GM19239 (cell line): ENCODE data around the gene SYCP2L.
"Not testable (repeated sequence)": the region's sequence is repeated elsewhere in the genome, so short reads cannot be mapped to it uniquely, and the experiment has no call there.

ENCODE experiments used
- DNase-seq: peaks from one replicate; pipeline ENCODE4 v3.0.0; 2011; ENCODE audit warnings: low spot score; ENCODE audit not compliant: insufficient read length
- FAIRE-seq: peaks from 2 replicates; lab custom pipeline; 2011; peaks lifted over from hg19 to GRCh38; lab: Jason Lieb, UNC

The SYCP2L gene

GRCh38 chr6:10949579-10950490, 63.0 kb downstream of the SYCP2L start:
- no peak for FAIRE-seq
- no peak for DNase-seq

GRCh38 chr6:10951675-10952282, 64.9 kb downstream of the SYCP2L start:
- DNase-seq = no peak
- FAIRE-seq = peak; percentile 65

- FAIRE-seq (peak; percentile 82), DNase-seq (peak; percentile 40)
Observed at GRCh38 chr6:10954590-10955010, 67.7 kb downstream of the SYCP2L start.

- DNase-seq (no peak), FAIRE-seq (no peak)
Observed at GRCh38 chr6:10956776-10957175, 69.9 kb downstream of the SYCP2L start.

- FAIRE-seq = no peak
Observed at GRCh38 chr6:10957414-10957886, 70.6 kb downstream of the SYCP2L start.

GRCh38 chr6:10960171-10960570, 73.3 kb downstream of the SYCP2L start:
- FAIRE-seq = no peak
- DNase-seq = no peak

More at GRCh38 chr6:10957414-10957886, 70.6 kb downstream of the SYCP2L start:
- DNase-seq = no peak

GRCh38 chr6:10961837-10962236, 75.0 kb downstream of the SYCP2L start:
- FAIRE-seq (no peak), DNase-seq (no peak)

- FAIRE-seq = no peak
- no peak for DNase-seq
Observed at GRCh38 chr6:10962673-10963072, 75.8 kb downstream of the SYCP2L start.

- FAIRE-seq (peak; percentile 56), DNase-seq (no peak)
Observed at GRCh38 chr6:10963113-10963512, 76.3 kb downstream of the SYCP2L start.

- peak; percentile 95 for FAIRE-seq
- DNase-seq = peak; percentile 32
Observed at GRCh38 chr6:10964684-10965083, 77.8 kb downstream of the SYCP2L start.

- no peak for FAIRE-seq
- DNase-seq = no peak
Observed at GRCh38 chr6:10968776-10969175, 81.9 kb downstream of the SYCP2L start.

GRCh38 chr6:10970731-10971130, 83.9 kb downstream of the SYCP2L start:
- FAIRE-seq (no peak), DNase-seq (no peak)

- DNase-seq = no peak
- no peak for FAIRE-seq
Observed at GRCh38 chr6:10972196-10972595, 85.3 kb downstream of the SYCP2L start.

- no peak for DNase-seq
Observed at GRCh38 chr6:10976571-10976970, 89.7 kb downstream of the SYCP2L start.

GRCh38 chr6:10977231-10977968, 90.5 kb downstream of the SYCP2L start:
- FAIRE-seq (no peak), DNase-seq (no peak)

More at GRCh38 chr6:10976571-10976970, 89.7 kb downstream of the SYCP2L start:
- no peak for FAIRE-seq

GRCh38 chr6:10979603-10980002, 92.8 kb downstream of the SYCP2L start:
- DNase-seq (no peak), FAIRE-seq (no peak)

- DNase-seq (no peak), FAIRE-seq (peak; percentile 47)
Observed at GRCh38 chr6:10981409-10981808, 94.6 kb downstream of the SYCP2L start.

GRCh38 chr6:10984959-10985358, 98.1 kb downstream of the SYCP2L start:
- not testable (repeated sequence) for FAIRE-seq, DNase-seq

GRCh38 chr6:10989587-10989986, 102.7 kb downstream of the SYCP2L start:
- DNase-seq (no peak), FAIRE-seq (no peak)

- no peak for FAIRE-seq
Observed at GRCh38 chr6:10991115-10991514, 104.3 kb downstream of the SYCP2L start.

GRCh38 chr6:10993896-10994295, 107.0 kb downstream of the SYCP2L start:
- DNase-seq (no peak), FAIRE-seq (no peak)

More at GRCh38 chr6:10991115-10991514, 104.3 kb downstream of the SYCP2L start:
- no peak for DNase-seq
